ENCODE measurements around the gene SPDYE17.
"Not testable (repeated sequence)": the region's sequence is repeated elsewhere in the genome, so short reads cannot be mapped to it uniquely, and the experiment has no call there.

GRCh38 chr7:77065869-77066268, 33.7 kb upstream of the SPDYE17 start:
- TF ChIP-seq CTCF, EZH2, EZH2phosphoT487 (IDR thresholded peaks at IDR 0.05): not testable (repeated sequence)

Data from neural progenitor cell (in vitro differentiated cells).